Measurements from ENCODE around the gene TUBB2A.

- TF ChIP-seq CTCF (IDR thresholded peaks at IDR 0.05; ENCODE audit: insufficient read depth, low read length, poor library complexity, severe bottlenecking) (no peak), EZH2phosphoT487 (conservative IDR thresholded peaks at IDR 0.05; ENCODE audit: low read length) (no peak)
Measured at GRCh38 chr6:3186974-3187382, 29.6 kb upstream of the TUBB2A start.

Data from SU-DHL-6 (cell line).